T-helper 1 cell treated with Interleukin-12 subunit alpha and Interleukin-12 subunit beta and Interleukin-4 antibody, amounts not matched to agents 30 μg/mL and 1 μg/mL, for 36 hours (primary cell): ENCODE measurements around the gene HMGN2.

ENCODE experiments used
- H3K27ac Mint-ChIP-seq: one replicate; pipeline ENCODE4 v1.8.0; 2021; ENCODE audit warnings: mild to moderate bottlenecking, mixed read lengths
- H3K27me3 Mint-ChIP-seq: one replicate; pipeline ENCODE4 v1.8.0; 2021; ENCODE audit warnings: low read depth, mixed read lengths
- H3K36me3 Mint-ChIP-seq: one replicate; pipeline ENCODE4 v1.8.0; 2021; ENCODE audit warnings: low read depth, mixed read lengths
- H3K4me1 Mint-ChIP-seq: one replicate; pipeline ENCODE4 v1.8.0; 2021; ENCODE audit warnings: low read depth, mixed read lengths
- H3K4me3 Mint-ChIP-seq: one replicate; pipeline ENCODE4 v1.8.0; 2021; ENCODE audit warnings: mild to moderate bottlenecking, moderate library complexity, mixed read lengths
- H3K9me3 Mint-ChIP-seq: one replicate; pipeline ENCODE4 v1.8.0; 2021; ENCODE audit warnings: mixed read lengths

HMGN2 gene

DNA sequence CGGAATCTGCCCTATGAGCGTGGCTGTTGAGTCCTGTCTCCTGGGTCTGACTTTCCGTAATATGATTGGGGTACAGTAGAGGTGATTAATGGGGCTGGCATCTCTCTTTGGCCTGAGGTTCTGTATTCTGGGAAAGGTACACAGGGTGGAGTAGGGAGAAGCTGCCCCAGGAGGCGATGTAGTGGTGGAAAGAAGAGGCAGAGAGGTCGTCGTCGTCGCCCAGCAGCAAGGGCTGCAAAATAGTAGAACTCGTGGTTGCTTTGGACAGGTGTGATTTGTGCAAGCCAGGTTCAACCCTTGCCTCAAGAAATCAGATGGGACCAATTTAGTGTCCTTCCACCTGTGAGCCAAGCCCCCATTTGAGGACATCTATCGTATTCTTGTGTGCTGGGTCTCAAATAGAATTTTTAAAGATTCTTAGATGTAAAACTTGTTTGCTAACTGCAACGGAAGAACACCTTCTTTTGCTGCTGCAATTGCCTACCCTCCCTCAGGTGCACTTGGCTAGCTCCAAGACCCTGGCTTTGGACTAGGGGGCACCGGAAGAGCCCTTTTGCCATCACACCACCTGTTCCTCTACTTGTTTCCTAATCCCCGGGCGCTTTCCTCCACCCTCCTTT is 1.3 kb upstream of the HMGN2 start:
- Mint-ChIP-seq H3K27me3 (no peaks in the 10 kb centered on the region), H3K36me3 (peaks cover 49% of the 10 kb centered on the region), H3K4me1 (peaks cover 37% of the 10 kb centered on the region), H3K27ac (peak overlapping the region; percentile 80), H3K9me3 (no peaks in the 10 kb centered on the region), H3K4me3 (peak overlapping the region; percentile 94)

DNA sequence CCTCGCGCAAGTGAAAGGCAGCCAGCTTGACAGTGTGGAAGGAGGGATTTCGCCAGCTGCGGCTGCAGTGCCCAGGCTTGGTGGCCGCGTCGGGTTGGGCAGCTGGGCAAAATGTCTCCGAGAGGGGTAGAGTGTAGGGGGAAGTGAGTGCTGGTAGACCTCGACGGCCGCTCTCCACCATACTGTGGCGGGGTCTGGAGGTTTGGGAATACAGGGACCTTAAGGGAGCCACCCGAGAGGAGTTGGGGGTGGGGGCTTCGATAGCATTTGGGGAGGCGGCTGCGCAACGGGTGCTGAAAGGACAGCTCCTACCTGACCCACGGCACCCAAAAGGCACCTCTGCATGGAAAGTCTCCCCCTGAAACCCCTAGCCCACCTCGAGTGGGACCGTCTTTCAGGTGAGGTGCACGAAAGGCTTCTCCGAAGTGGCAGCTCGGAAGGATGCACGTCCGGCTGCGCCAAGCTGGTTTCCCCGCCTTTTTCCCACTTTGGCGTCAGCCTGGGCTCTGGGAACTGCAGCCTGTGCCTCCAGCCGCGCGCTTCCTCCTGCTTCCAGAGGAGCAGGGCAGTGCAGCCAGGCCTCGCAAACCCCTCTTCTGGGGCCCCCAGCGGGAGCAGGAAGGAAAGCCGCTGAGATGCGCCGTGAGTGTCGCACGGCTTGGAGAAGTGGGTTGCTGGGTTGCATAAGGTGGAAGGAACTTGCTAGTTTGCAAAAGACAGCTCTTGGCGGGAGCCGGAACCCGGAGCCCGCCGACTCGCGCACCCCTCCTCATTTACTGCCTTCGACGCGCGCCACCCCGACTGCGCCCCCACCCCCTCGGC is 531 bp upstream of the HMGN2 start:
- H3K4me3 Mint-ChIP-seq: peak overlapping the region; percentile 94
- peaks cover 56% of the 10 kb centered on the region for H3K36me3 Mint-ChIP-seq

DNA sequence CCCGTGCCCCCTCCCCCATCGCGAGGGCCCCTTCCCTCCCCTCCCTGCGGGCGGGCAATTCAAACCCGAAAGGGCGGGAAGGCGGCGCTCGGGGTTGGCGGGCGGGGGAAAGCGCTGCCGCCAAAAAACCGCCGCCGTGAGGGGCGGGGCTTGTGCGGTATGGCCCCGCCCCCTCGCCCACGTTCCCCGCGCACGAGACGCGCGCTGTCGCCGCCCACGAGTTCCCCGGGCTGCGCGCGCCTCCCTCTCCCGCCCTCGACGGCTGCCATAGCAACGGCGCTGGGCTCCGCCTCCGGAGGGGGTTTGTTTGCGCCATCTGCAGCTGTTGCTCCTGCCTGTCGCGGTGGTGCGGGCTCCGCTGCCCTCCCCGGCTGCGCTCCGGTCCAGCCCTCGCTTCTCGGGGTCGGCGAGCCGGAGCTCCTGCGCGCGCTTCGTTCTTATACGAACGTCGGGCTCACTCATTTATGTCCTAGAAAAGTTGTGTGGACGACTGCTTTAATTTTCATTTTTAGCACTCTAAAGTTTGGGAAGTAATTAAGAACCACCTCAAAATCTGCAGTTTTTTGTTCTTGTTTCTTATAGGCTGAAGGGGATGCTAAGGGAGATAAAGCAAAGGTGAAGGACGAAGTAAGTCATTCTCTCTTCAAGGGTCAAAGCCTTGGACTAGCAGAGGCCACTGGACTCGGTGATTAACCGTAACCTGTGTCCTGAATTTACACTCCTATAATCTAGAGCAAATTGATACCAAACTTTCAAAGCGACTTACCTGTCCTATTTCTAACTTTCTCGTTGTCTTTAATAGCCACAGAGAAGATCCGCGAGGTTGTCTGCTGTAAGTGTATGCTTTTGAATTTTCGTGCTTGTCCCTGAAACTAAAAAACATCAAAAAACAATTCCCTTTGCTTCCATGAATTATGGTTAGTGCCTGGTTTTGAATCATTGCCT is 933 bp downstream of the HMGN2 start:
- Mint-ChIP-seq H3K36me3 (peaks cover 53% of the 10 kb centered on the region), H3K27ac (peak overlapping the region; percentile 52), H3K4me1 (peaks cover 45% of the 10 kb centered on the region), H3K27me3 (no peaks in the 10 kb centered on the region), H3K4me3 (peak overlapping the region; percentile 84), H3K9me3 (no peaks in the 10 kb centered on the region)

More for the DNA sequence above, 531 bp upstream of the HMGN2 start:
- Mint-ChIP-seq H3K27me3 (no peaks in the 10 kb centered on the region), H3K4me1 (peaks cover 42% of the 10 kb centered on the region), H3K27ac (peak overlapping the region; percentile 97), H3K9me3 (no peaks in the 10 kb centered on the region)

DNA sequence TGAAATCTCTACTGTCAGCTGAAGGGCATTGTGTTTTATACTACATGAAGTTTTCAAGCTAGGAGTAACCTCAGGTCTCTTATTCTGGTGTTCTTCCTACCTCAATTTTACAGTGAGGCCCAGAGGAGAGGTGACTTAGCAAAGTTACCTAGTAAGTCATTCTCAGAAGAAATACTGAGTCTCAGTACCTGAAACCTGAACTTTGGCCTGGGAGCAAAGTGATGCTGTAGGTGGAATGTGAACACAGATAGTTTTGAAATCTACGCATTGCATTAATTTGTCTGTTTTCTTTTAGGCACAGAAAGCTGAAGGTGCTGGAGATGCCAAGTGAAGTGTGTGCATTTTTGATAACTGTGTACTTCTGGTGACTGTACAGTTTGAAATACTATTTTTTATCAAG is 2.6 kb downstream of the HMGN2 start:
- H3K4me3 Mint-ChIP-seq: peak overlapping the region; percentile 33
- no peaks in the 10 kb centered on the region for H3K27me3 Mint-ChIP-seq
- peak overlapping the region; percentile 11 for H3K27ac Mint-ChIP-seq
- no peaks in the 10 kb centered on the region for H3K9me3 Mint-ChIP-seq
- peaks cover 41% of the 10 kb centered on the region for H3K4me1 Mint-ChIP-seq
- H3K36me3 Mint-ChIP-seq: peaks cover 50% of the 10 kb centered on the region

DNA sequence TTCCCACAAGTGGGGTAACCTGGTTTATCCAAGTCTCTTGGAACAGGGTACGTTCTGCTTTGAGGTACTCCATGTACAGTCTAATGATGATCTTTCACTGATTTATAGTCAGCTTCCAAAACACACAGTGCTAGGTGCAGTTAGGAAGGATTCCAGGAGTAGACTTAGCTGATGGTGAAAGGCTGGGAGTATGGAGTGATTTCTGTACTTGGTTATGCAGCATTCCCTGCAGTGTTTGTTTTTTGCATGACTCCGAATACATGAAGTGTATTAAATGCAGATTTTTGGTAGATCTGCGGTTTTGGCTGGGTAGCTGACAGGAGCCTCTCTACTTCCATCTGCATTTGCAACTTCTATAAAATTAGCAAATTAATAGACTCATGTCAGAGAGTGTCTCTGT is 3.7 kb downstream of the HMGN2 start:
- H3K4me3 Mint-ChIP-seq: no peak overlapping the region
- no peaks in the 10 kb centered on the region for H3K9me3 Mint-ChIP-seq
- H3K27ac Mint-ChIP-seq: no peak overlapping the region
- H3K36me3 Mint-ChIP-seq: peaks cover 46% of the 10 kb centered on the region
- H3K27me3 Mint-ChIP-seq: no peaks in the 10 kb centered on the region
- H3K4me1 Mint-ChIP-seq: peaks cover 29% of the 10 kb centered on the region

DNA sequence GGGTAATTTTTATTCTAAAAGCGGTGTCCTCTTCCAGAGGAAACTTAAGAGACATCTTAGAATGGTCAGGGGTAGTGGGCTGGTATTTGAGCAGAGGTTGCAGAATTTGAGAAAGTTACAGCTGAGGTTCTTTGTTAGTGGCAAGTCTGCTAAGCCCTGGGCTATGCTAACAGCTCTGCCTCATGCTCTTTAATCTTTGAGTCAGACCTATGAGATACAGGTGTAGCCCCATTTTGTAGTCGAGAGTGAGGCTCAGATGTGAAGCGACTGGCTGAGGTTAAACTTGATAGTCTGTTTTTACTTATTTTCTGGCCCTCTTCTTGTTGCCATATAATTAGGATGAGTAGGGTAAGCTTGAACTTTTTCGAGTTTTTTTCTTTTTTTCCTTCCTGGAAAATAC is 4.7 kb downstream of the HMGN2 start:
- Mint-ChIP-seq H3K27me3 (no peaks in the 10 kb centered on the region), H3K4me3 (no peak overlapping the region), H3K9me3 (no peaks in the 10 kb centered on the region), H3K4me1 (peaks cover 23% of the 10 kb centered on the region), H3K27ac (no peak overlapping the region), H3K36me3 (peaks cover 46% of the 10 kb centered on the region)

DNA sequence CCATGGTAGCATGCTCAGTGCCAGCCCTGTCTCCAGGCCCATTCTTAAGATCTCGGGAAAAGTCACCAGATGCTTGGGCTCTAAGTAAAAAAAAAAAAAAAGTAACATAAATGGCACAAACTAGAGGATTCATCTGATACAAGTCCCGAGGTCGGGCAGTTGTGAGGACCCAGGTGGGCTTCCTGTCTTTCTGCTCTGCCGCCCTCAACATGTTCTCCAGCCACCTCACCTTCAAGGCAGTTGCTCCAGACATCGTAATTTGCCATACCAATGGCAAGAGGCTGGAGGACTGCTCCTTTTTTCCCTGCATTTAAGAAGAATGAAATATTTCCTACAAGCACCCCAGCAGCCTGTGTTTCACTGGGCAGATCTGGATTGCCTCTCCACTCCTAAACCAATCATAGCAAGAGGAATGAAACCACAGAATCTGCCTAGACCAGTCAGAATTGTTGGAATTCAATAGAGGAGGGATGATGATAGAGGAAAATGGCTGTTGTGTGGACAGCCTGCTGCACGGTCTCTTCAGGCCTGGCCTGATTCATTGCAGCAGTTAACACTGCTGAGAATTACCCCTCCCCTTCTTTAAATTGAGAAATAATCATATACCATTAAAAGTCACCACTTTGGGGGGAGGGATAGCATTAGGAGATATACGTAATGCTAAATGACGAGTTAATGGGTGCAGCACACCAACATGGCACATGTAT is 5.4 kb downstream of the HMGN2 start:
- H3K4me1 Mint-ChIP-seq: peaks cover 23% of the 10 kb centered on the region
- H3K27ac Mint-ChIP-seq: no peak overlapping the region
- no peaks in the 10 kb centered on the region for H3K9me3 Mint-ChIP-seq
- no peak overlapping the region for H3K4me3 Mint-ChIP-seq
- no peaks in the 10 kb centered on the region for H3K27me3 Mint-ChIP-seq
- peaks cover 46% of the 10 kb centered on the region for H3K36me3 Mint-ChIP-seq

DNA sequence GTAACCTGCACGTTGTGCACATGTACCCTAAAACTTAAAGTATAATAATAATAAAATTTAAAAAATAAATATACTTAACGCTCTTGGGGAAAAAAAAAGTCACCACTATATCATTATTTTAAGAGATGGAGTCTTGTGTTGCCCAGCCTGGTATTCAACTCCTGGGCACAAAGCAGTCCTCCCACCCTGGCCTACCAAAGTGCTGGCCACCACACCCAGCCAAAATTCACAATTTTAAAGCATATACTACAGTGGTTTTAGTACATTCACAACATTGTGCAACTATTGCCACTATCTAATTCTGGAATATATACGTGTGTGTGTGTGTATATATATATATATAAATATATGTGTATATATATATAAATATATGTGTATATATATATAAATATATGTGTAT is 5.9 kb downstream of the HMGN2 start:
- Mint-ChIP-seq H3K36me3 (peaks cover 44% of the 10 kb centered on the region), H3K27ac (no peak overlapping the region), H3K9me3 (no peaks in the 10 kb centered on the region), H3K4me3 (no peak overlapping the region), H3K27me3 (no peaks in the 10 kb centered on the region), H3K4me1 (peaks cover 25% of the 10 kb centered on the region)

DNA sequence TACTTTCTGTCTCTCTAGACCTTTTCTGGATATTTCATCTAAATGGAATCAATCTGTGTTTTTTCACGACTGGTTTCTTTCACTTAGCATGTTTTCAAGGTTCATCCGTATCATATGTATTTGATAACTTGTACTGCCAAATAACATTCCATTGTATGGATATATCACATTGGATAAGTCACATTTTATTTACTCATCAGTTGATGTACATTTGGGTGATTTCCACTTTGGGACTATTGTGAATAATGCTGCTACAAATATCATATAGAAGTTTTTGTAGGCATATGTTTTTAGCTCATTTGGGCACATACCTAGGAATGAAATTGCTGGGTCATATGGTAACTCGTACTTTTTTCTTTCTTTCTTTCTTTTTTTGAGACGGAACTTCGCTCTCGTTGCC is 6.7 kb downstream of the HMGN2 start:
- Mint-ChIP-seq H3K27ac (no peak overlapping the region), H3K4me3 (no peak overlapping the region), H3K9me3 (no peaks in the 10 kb centered on the region), H3K27me3 (no peaks in the 10 kb centered on the region), H3K36me3 (peaks cover 36% of the 10 kb centered on the region), H3K4me1 (peaks cover 23% of the 10 kb centered on the region)

DNA sequence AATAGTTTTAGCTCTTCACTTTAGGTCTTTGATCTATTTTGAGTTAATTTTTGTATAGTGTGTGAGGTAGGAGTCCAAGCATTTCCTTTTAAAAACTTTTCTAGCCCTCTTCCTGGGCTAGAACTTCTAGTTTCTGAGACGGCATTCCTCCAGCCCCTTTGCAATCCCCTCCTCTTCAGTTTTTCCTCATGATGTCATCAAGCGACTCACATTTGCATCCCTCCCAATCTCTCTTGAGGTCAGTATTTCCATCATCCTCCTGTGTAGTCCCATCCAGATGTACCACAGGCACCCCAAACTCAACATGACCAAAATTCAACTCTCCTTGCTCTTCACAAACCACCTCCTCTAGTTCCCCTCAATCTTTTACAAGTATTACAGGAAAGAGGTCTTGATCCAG is 10.7 kb downstream of the HMGN2 start:
- Mint-ChIP-seq H3K4me1 (peaks cover 3% of the 10 kb centered on the region), H3K36me3 (peaks cover 6% of the 10 kb centered on the region), H3K27me3 (no peaks in the 10 kb centered on the region), H3K9me3 (no peaks in the 10 kb centered on the region), H3K4me3 (no peak overlapping the region), H3K27ac (no peak overlapping the region)

DNA sequence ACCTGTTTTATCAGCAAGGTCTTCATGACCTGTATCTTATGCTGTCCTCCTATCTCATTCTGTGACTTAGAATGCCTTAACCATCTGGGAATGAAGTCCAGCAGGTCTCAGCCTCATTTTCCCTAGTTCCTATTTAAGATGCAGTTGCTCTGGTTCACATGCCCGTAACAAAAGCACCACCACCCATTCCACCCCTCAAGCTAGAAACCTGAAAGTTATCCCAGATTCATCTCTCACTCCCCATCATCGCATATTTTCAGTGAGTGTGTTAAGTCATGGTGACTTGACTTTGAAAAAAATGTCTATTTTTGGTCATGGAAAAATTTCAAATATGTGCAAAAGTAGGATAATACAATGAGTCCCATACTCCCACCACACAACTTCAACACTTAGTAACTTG is 11.7 kb downstream of the HMGN2 start:
- Mint-ChIP-seq H3K27me3 (no peaks in the 10 kb centered on the region), H3K9me3 (no peaks in the 10 kb centered on the region), H3K4me1 (peaks cover 3% of the 10 kb centered on the region), H3K4me3 (no peak overlapping the region), H3K36me3 (peaks cover 1% of the 10 kb centered on the region), H3K27ac (no peak overlapping the region)

DNA sequence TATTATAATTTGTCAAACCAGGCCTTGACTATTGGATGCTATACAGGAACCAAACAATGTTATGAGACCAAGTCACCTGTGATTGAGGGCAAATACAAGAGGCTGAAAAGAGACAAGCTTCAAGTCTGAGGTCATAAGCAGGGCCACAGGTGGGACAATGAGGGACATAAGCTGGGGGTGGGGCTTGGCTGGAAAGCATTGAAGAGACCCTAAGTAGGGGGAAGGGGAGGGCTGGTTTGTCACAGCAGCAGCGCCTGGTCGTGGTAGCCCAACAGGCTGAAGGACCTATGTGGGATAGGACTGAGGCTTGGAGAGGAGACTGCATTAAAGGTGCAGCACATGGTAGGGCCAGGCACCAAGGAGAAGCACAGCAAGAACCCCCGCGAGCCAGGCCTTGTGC is 17.9 kb downstream of the HMGN2 start:
- H3K36me3 Mint-ChIP-seq: no peaks in the 10 kb centered on the region
- no peaks in the 10 kb centered on the region for H3K4me1 Mint-ChIP-seq
- H3K9me3 Mint-ChIP-seq: no peaks in the 10 kb centered on the region
- H3K27ac Mint-ChIP-seq: no peak overlapping the region
- no peaks in the 10 kb centered on the region for H3K27me3 Mint-ChIP-seq
- no peak overlapping the region for H3K4me3 Mint-ChIP-seq

DNA sequence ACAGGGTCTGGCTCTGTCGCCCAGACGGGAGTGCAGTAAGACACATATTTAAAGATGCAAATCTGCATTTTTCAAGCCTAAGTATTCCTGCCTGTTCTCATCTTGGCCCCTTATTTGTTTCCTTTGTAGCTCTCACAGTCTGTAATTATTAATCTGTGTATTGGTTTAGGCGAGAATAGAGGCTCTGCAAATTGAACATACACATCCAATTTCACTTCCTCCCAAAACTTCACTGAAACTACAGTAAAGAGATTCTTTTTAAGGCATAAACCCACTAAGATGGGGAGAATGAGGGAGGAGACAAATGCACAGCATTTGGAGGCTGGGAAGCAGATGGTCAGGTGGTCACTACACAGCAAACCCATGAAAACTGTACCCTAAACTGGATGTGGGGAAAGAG is 21.0 kb downstream of the HMGN2 start:
- H3K4me3 Mint-ChIP-seq: no peak overlapping the region
- no peak overlapping the region for H3K27ac Mint-ChIP-seq
- no peaks in the 10 kb centered on the region for H3K9me3 Mint-ChIP-seq
- H3K4me1 Mint-ChIP-seq: peaks cover 6% of the 10 kb centered on the region
- no peaks in the 10 kb centered on the region for H3K27me3 Mint-ChIP-seq
- H3K36me3 Mint-ChIP-seq: no peaks in the 10 kb centered on the region

DNA sequence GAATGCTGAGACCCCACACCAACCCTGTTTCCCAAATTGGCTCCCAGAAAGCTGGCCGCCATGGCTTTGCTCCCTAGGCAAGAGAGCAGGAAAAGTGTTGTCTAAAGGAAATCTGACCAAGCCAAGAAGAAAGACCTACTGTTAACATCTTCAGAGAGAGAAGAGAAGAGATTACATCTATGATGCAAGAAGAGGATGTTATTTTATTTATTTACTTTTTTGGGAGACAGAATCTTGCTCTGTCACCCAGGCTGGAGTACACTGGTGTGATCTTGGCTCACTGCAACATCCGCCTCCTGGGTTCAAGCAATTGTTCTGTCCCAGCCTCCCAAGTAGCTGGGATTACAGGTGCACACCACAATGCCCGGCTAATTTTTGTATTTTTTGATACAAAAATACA is 21.7 kb downstream of the HMGN2 start:
- no peaks in the 10 kb centered on the region for H3K27me3 Mint-ChIP-seq
- no peaks in the 10 kb centered on the region for H3K9me3 Mint-ChIP-seq
- H3K36me3 Mint-ChIP-seq: no peaks in the 10 kb centered on the region
- H3K4me1 Mint-ChIP-seq: peaks cover 6% of the 10 kb centered on the region
- H3K27ac Mint-ChIP-seq: no peak overlapping the region
- no peak overlapping the region for H3K4me3 Mint-ChIP-seq
